Measurements from ENCODE around the gene CMTM7.
A peak's percentile ranks its signal among the peaks of the same experiment; 100 is the strongest.

DNA sequence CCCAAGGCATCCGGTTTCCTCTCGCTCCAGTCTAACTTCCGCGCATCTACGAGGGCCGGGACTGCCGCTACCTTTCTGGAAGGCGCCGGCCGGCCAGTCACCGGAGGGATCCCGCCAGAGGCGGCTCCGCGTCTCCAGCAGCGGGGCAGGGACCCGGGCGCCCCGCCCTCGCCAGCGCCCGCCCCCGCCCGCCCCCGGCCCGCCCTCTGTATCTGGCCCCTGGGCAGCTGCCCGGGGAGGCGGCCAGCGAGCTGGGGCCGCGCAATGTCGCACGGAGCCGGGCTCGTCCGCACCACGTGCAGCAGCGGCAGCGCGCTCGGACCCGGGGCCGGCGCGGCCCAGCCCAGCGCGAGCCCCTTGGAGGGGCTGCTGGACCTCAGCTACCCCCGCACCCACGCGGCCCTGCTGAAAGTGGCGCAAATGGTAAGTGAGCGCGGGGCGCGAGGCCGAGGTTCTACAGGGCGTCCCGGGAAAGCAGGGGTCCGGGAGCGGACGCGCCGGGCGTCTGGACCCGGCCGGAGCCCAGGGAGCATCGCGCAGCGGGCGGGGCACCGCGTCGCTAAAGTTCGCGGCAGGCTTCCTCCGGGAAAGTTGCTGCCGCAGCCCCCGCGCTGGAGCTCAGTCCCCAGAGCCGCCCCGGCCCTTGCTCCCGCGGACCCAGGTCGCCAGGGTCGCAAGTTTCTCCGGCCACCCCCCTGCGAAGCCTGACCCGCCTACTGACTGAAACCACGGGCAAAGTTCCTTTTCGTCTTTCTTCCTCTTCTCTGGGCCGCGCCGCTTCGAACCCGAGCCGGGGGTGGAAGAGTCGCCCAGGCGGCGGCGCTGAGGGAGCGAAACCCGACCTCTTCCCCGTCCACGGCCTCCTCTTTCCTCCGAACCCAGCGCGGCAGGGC, at the start of gene CMTM7:
- TF ChIP-seq, protein P1, sequence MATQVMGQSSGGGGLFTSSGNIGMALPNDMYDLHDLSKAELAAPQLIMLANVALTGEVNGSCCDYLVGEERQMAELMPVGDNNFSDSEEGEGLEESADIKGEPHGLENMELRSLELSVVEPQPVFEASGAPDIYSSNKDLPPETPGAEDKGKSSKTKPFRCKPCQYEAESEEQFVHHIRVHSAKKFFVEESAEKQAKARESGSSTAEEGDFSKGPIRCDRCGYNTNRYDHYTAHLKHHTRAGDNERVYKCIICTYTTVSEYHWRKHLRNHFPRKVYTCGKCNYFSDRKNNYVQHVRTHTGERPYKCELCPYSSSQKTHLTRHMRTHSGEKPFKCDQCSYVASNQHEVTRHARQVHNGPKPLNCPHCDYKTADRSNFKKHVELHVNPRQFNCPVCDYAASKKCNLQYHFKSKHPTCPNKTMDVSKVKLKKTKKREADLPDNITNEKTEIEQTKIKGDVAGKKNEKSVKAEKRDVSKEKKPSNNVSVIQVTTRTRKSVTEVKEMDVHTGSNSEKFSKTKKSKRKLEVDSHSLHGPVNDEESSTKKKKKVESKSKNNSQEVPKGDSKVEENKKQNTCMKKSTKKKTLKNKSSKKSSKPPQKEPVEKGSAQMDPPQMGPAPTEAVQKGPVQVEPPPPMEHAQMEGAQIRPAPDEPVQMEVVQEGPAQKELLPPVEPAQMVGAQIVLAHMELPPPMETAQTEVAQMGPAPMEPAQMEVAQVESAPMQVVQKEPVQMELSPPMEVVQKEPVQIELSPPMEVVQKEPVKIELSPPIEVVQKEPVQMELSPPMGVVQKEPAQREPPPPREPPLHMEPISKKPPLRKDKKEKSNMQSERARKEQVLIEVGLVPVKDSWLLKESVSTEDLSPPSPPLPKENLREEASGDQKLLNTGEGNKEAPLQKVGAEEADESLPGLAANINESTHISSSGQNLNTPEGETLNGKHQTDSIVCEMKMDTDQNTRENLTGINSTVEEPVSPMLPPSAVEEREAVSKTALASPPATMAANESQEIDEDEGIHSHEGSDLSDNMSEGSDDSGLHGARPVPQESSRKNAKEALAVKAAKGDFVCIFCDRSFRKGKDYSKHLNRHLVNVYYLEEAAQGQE (IDR thresholded peaks at IDR 0.05; ENCODE audit: insufficient replicate concordance, low read depth), result no peak
- TF ChIP-seq, protein P2, sequence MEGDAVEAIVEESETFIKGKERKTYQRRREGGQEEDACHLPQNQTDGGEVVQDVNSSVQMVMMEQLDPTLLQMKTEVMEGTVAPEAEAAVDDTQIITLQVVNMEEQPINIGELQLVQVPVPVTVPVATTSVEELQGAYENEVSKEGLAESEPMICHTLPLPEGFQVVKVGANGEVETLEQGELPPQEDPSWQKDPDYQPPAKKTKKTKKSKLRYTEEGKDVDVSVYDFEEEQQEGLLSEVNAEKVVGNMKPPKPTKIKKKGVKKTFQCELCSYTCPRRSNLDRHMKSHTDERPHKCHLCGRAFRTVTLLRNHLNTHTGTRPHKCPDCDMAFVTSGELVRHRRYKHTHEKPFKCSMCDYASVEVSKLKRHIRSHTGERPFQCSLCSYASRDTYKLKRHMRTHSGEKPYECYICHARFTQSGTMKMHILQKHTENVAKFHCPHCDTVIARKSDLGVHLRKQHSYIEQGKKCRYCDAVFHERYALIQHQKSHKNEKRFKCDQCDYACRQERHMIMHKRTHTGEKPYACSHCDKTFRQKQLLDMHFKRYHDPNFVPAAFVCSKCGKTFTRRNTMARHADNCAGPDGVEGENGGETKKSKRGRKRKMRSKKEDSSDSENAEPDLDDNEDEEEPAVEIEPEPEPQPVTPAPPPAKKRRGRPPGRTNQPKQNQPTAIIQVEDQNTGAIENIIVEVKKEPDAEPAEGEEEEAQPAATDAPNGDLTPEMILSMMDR (IDR thresholded peaks at IDR 0.05; ENCODE audit: insufficient read depth, low read length), result no peak
- no peak for TF ChIP-seq SPI1 (IDR thresholded peaks at IDR 0.05; ENCODE audit: borderline replicate concordance, low read depth)
- TF ChIP-seq GABPA (IDR thresholded peaks at IDR 0.05; ENCODE audit: low read depth), result no peak; the same call in 1 of the 2 replicates
- peak; percentile 28 for TF ChIP-seq POLR2AphosphoS5 (IDR thresholded peaks at IDR 0.05; ENCODE audit: low read depth)
